H9 (cell line): ENCODE measurements around the gene CEP152. TPM values are rescaled to one million over a fixed set of nuclear protein-coding genes. Genes with fewer than 3 reads are reported as not detected.

ENCODE experiments used
- DNase-seq: peaks from one replicate; pipeline ENCODE4 v3.0.0-alpha.2; 2017
- H2AFZ ChIP-seq: one replicate; pipeline ENCODE4 v1.6.1; 2013; ENCODE audit warnings: mild to moderate bottlenecking, low read length, control low read depth, moderate library complexity
- H2AK5ac ChIP-seq: 2 replicates; pipeline ENCODE4 v1.6.1; 2013; ENCODE audit warnings: low read length, control low read depth, mixed read lengths; ENCODE audit not compliant: insufficient read length
- H2BK120ac ChIP-seq: one replicate; pipeline ENCODE4 v1.6.1; 2013; ENCODE audit warnings: low read depth, mild to moderate bottlenecking, low read length, control low read depth, inconsistent platforms; ENCODE audit not compliant: poor library complexity, severe bottlenecking
- H2BK12ac ChIP-seq: 2 replicates; pipeline ENCODE4 v1.6.1; 2013; ENCODE audit warnings: low read length, control low read depth, mixed read lengths, low read depth; ENCODE audit not compliant: insufficient read length
- H2BK15ac ChIP-seq: 2 replicates; pipeline ENCODE4 v1.6.1; 2013; ENCODE audit warnings: low read depth, low read length, control low read depth
- H2BK20ac ChIP-seq: one replicate; pipeline ENCODE4 v1.6.1; 2013; ENCODE audit warnings: low read depth, mild to moderate bottlenecking, low read length, control low read depth, inconsistent platforms; ENCODE audit not compliant: poor library complexity, severe bottlenecking
- H2BK5ac ChIP-seq: 2 replicates; pipeline ENCODE4 v1.6.1; 2013; ENCODE audit warnings: low read length, control low read depth, mixed read lengths; ENCODE audit not compliant: insufficient read length
- H3K14ac ChIP-seq: 2 replicates; pipeline ENCODE4 v1.6.1; 2013; ENCODE audit warnings: low read length, control low read depth; ENCODE audit not compliant: insufficient read depth
- H3K18ac ChIP-seq: 2 replicates; pipeline ENCODE4 v1.6.1; 2013; ENCODE audit warnings: low read depth, mild to moderate bottlenecking, mixed read lengths, low read length, control low read depth; ENCODE audit not compliant: insufficient read length
- H3K23ac ChIP-seq: 2 replicates; pipeline ENCODE4 v1.6.1; 2013; ENCODE audit warnings: low read length, control low read depth, mixed read lengths, low read depth; ENCODE audit not compliant: insufficient read length
- H3K23me2 ChIP-seq: 2 replicates; pipeline ENCODE4 v1.6.1; 2013; ENCODE audit warnings: low read depth, mild to moderate bottlenecking, mixed read lengths, low read length, control low read depth; ENCODE audit not compliant: insufficient read length, poor library complexity, severe bottlenecking
- H3K27ac ChIP-seq: 2 replicates; pipeline ENCODE4 v1.5.1; 2013; ENCODE audit warnings: low read length, control low read depth, mixed read lengths, low read depth; ENCODE audit not compliant: insufficient read length
- H3K27me3 ChIP-seq: 2 replicates; pipeline ENCODE4 v1.6.1; 2013; ENCODE audit warnings: low read length, control low read depth, inconsistent platforms; ENCODE audit not compliant: insufficient read depth
- H3K4ac ChIP-seq: 2 replicates; pipeline ENCODE4 v1.6.1; 2013; ENCODE audit warnings: low read depth, mild to moderate bottlenecking, control low read depth, inconsistent platforms, low read length, moderate library complexity
- H3K4me1 ChIP-seq: 2 replicates; pipeline ENCODE4 v1.6.1; 2013; ENCODE audit warnings: low read length, control low read depth, inconsistent platforms; ENCODE audit not compliant: insufficient read depth
- H3K4me2 ChIP-seq: 2 replicates; pipeline ENCODE4 v1.6.1; 2013; ENCODE audit warnings: low read length, control low read depth, mixed read lengths; ENCODE audit not compliant: insufficient read length, insufficient read depth
- H3K56ac ChIP-seq: 2 replicates; pipeline ENCODE4 v1.6.1; 2013; ENCODE audit warnings: low read depth, mild to moderate bottlenecking, mixed read lengths, low read length, control low read depth; ENCODE audit not compliant: insufficient read length
- H3K79me1 ChIP-seq: 2 replicates; pipeline ENCODE4 v1.6.1; 2013; ENCODE audit warnings: low read depth, mild to moderate bottlenecking, moderate library complexity, low read length, control low read depth, inconsistent platforms; ENCODE audit not compliant: insufficient read depth, poor library complexity, severe bottlenecking
- H3K79me2 ChIP-seq: 2 replicates; pipeline ENCODE4 v1.6.1; 2013; ENCODE audit warnings: low read length, control low read depth, inconsistent platforms; ENCODE audit not compliant: insufficient read depth
- H3K9ac ChIP-seq: 2 replicates; pipeline ENCODE4 v1.6.1; 2013; ENCODE audit warnings: low read length, control low read depth, mixed read lengths; ENCODE audit not compliant: insufficient read length; ENCODE audit errors: extremely low read depth
- H3K9me3 ChIP-seq: one replicate; pipeline ENCODE4 v1.6.1; 2013; ENCODE audit warnings: low read depth, low read length, inconsistent platforms; ENCODE audit not compliant: control insufficient read depth
- H3T11ph ChIP-seq: one replicate; pipeline ENCODE4 v1.6.1; 2013; ENCODE audit warnings: mild to moderate bottlenecking, low read length, control low read depth, inconsistent platforms
- H4K20me1 ChIP-seq: one replicate; pipeline ENCODE4 v1.6.1; 2013; ENCODE audit not compliant: control insufficient read depth, insufficient read length, insufficient read depth
- H4K5ac ChIP-seq: 2 replicates; pipeline ENCODE4 v1.6.1; 2013; ENCODE audit warnings: low read depth, mild to moderate bottlenecking, mixed read lengths, low read length, control low read depth; ENCODE audit not compliant: insufficient read length
- H4K8ac ChIP-seq: replicated peaks from 2 replicates; pipeline ENCODE4 v1.6.1; 2013; ENCODE audit warnings: low read length, control low read depth, mixed read lengths, low read depth; ENCODE audit not compliant: insufficient read length
- H4K91ac ChIP-seq: 2 replicates; pipeline ENCODE4 v1.6.1; 2013; ENCODE audit warnings: low read depth, mild to moderate bottlenecking, moderate library complexity, mixed read lengths, low read length, control low read depth; ENCODE audit not compliant: insufficient read length
- H3K27ac Mint-ChIP-seq, 3 experiments: 2 replicates in 2 of 3; 3 replicates in 1 of 3; pipeline ENCODE4 v1.8.0; 2020 to 2021; ENCODE audit warnings: mixed read lengths in 3 of 3, mild to moderate bottlenecking in 1 of 3, moderate library complexity in 1 of 3
- H3K27me3 Mint-ChIP-seq: 2 replicates; pipeline ENCODE4 v1.8.0; 2021; ENCODE audit warnings: low read depth, mild to moderate bottlenecking, moderate library complexity, mixed read lengths
- H3K36me3 Mint-ChIP-seq, 3 experiments: 2 replicates in 2 of 3; 3 replicates in 1 of 3; pipeline ENCODE4 v1.8.0; 2020 to 2021; ENCODE audit warnings: low read depth in 3 of 3, mixed read lengths in 3 of 3; ENCODE audit not compliant: insufficient read depth in 1 of 3
- H3K4me1 Mint-ChIP-seq, 2 experiments: 2 replicates each; pipeline ENCODE4 v1.8.0; 2020; ENCODE audit warnings: mixed read lengths in 2 of 2
- H3K4me3 Mint-ChIP-seq, 2 experiments: 2 replicates in 1 of 2; 3 replicates in 1 of 2; pipeline ENCODE4 v1.8.0; 2020 to 2021; ENCODE audit warnings: mild to moderate bottlenecking in 2 of 2, mixed read lengths in 2 of 2, moderate library complexity in 1 of 2
- H3K9me3 Mint-ChIP-seq, 2 experiments: 2 replicates in 1 of 2; 3 replicates in 1 of 2; pipeline ENCODE4 v1.8.0; 2020; ENCODE audit warnings: mild to moderate bottlenecking in 2 of 2, mixed read lengths in 2 of 2, moderate library complexity in 1 of 2
- CTCF ChIP-seq: fragments of 200-600 bp; sonication (generic); conservative IDR thresholded peaks from 3 replicates; pipeline ENCODE4 v1.8.0; 2021; ENCODE audit warnings: antibody characterized with exemption, mild to moderate bottlenecking
- WGBS: extraction: QIAGEN DNeasy Blood & Tissue Kit; methylation state at CpG from one replicate; pipeline ENCODE4 v1.1.7; 2013; ENCODE audit warnings: missing lambda C conversion rate, low lambda C conversion rate, mixed read lengths; ENCODE audit not compliant: insufficient read length; ENCODE audit errors: extremely low coverage; 5-methylcytosine and 5-hydroxymethylcytosine counted together
- total RNA-seq: library from RNA; stranded (reverse); gene quantifications from 2 replicates; pipeline ENCODE4 v1.2.1, GENCODE V29; 2021

Gene CEP152
- total RNA-seq, 1 experiment from 2014 or later = 10.9 TPM

GRCh38 chr15:48754011-48754410 lies 56.9 kb downstream of the CEP152 start:
- H3K4me1 Mint-ChIP-seq = no peaks in the 10 kb centered on the region

More at GRCh38 chr15:48754011-48754410, 56.9 kb downstream of the CEP152 start:
- no peak overlapping the region for H2BK5ac ChIP-seq
- WGBS = no CpG with 5 or more reads among the region's 3 CpGs
- no peak overlapping the region for H2AFZ ChIP-seq
- H3K23ac ChIP-seq = no peak overlapping the region
- no peaks in the 10 kb centered on the region for H3K79me2 ChIP-seq
- DNase-seq = no peak
- no peaks in the 10 kb centered on the region for H3K9me3 Mint-ChIP-seq
- no peak overlapping the region for H3K14ac ChIP-seq
- no peaks in the 10 kb centered on the region for H3K23me2 ChIP-seq
- H3K79me1 ChIP-seq = no peaks in the 10 kb centered on the region
- H3K4ac ChIP-seq = no peak overlapping the region
- H4K20me1 ChIP-seq = no peaks in the 10 kb centered on the region
- no peak overlapping the region for H2BK12ac ChIP-seq
- H3K18ac ChIP-seq = no peak overlapping the region
- H4K8ac ChIP-seq = no peak overlapping the region
- no peak overlapping the region for H3K27ac ChIP-seq
- H3K27me3 ChIP-seq = no peaks in the 10 kb centered on the region
- no peak overlapping the region for H3K9ac ChIP-seq
- no peak overlapping the region for H2BK20ac ChIP-seq
- no peak overlapping the region for H3K4me2 ChIP-seq
- no peak overlapping the region for H2BK120ac ChIP-seq
- no peak overlapping the region for H4K5ac ChIP-seq
- H3K56ac ChIP-seq = no peak overlapping the region
- H3K4me3 Mint-ChIP-seq = no peak overlapping the region
- H3K4me1 ChIP-seq = no peaks in the 10 kb centered on the region
- TF ChIP-seq CTCF = no peak
- H2AK5ac ChIP-seq = no peak overlapping the region
- no peak overlapping the region for H3T11ph ChIP-seq
- no peaks in the 10 kb centered on the region for H3K9me3 ChIP-seq
- no peak overlapping the region for H4K91ac ChIP-seq
- no peaks in the 10 kb centered on the region for H3K27me3 Mint-ChIP-seq
- no peak overlapping the region for H3K27ac Mint-ChIP-seq
- peaks cover 2 to 17% (median 15%) of the 10 kb centered on the region in 3 experiments; a peak in 6 of 7 replicates for H3K36me3 Mint-ChIP-seq
- no peak overlapping the region for H2BK15ac ChIP-seq
